A673 (cell line): ENCODE data around the gene SRL.

ENCODE experiments used
- CTCF ChIP-seq: fragments of 300-800, 200-600 bp; sonication (generic); conservative IDR thresholded peaks from 2 replicates; pipeline ENCODE4 v1.5.1; 2017; ENCODE audit warnings: low read depth, mild to moderate bottlenecking, antibody characterized with exemption, low read length, moderate library complexity, mixed read lengths
- EZH2 ChIP-seq: fragments of 200-600 bp; sonication (generic); IDR thresholded peaks from 2 replicates; pipeline ENCODE4 v1.6.1; 2017; ENCODE audit warnings: borderline replicate concordance, low read depth, mild to moderate bottlenecking, mixed read lengths, antibody characterized with exemption, low read length; ENCODE audit not compliant: poor library complexity, severe bottlenecking

GRCh38 chr16:4241928-4242283, at the start of gene SRL:
- TF ChIP-seq CTCF (no peak), EZH2 (no peak)
